ENCODE results near the gene TMIE. TPM values are rescaled to one million over a fixed set of nuclear protein-coding genes. Genes with fewer than 3 reads are reported as not detected.

TMIE gene
- total RNA-seq, 2 donors from 2014 or later, result 0.13 TPM; not detected in 1

- intact Hi-C loops (cut with DNase I), result no loop called here
- Histone ChIP-seq H3K9me3 (no peaks in the 10 kb centered on the region), H3K27me3 (no peaks in the 10 kb centered on the region), H3K4me3 (no peak overlapping the region), H3K4me1 (no peaks in the 10 kb centered on the region), H3K9ac (ENCODE audit: low read depth in 2 of 2, low read length in 2 of 2) (no peak overlapping the region), H3K36me3 (no peaks in the 10 kb centered on the region), H3K27ac (no peak overlapping the region)
- no peak for DNase-seq
- no peak for TF ChIP-seq CTCF (IDR thresholded peaks at IDR 0.05)
Measured at GRCh38 chr3:46712191-46713049, 11.2 kb downstream of the TMIE start.

- H3K36me3 ChIP-seq, result no peaks in the 10 kb centered on the region
- no peak overlapping the region for H3K4me3 ChIP-seq
- no peak overlapping the region for H3K9ac ChIP-seq (ENCODE audit: low read depth in 2 of 2, low read length in 2 of 2)
- intact Hi-C loops (cut with DNase I), result no loop called here
- no peaks in the 10 kb centered on the region for H3K9me3 ChIP-seq
- no peak overlapping the region for H3K27ac ChIP-seq
- TF ChIP-seq CTCF (IDR thresholded peaks at IDR 0.05), result no peak
- H3K4me1 ChIP-seq, result no peaks in the 10 kb centered on the region
- DNase-seq, result no peak
- peaks cover 3% of the 10 kb centered on the region for H3K27me3 ChIP-seq
Measured at GRCh38 chr3:46713050-46713897, 12.1 kb downstream of the TMIE start.

GRCh38 chr3:46713898-46714552 lies 12.8 kb downstream of the TMIE start:
- H3K4me1 ChIP-seq, result no peaks in the 10 kb centered on the region
- no peak overlapping the region for H3K9ac ChIP-seq (ENCODE audit: low read depth in 2 of 2, low read length in 2 of 2)
- H3K36me3 ChIP-seq, result no peaks in the 10 kb centered on the region
- H3K4me3 ChIP-seq, result no peak overlapping the region
- H3K9me3 ChIP-seq, result no peaks in the 10 kb centered on the region
- no peak for DNase-seq
- peaks cover 3% of the 10 kb centered on the region for H3K27me3 ChIP-seq
- no peak for TF ChIP-seq CTCF (IDR thresholded peaks at IDR 0.05)
- no peak overlapping the region for H3K27ac ChIP-seq
- intact Hi-C loops (cut with DNase I), result no loop called here

GRCh38 chr3:46714728-46715506 lies 13.7 kb downstream of the TMIE start:
- Histone ChIP-seq H3K9ac (ENCODE audit: low read depth in 2 of 2, low read length in 2 of 2) (no peak overlapping the region), H3K9me3 (no peaks in the 10 kb centered on the region), H3K27ac (no peak overlapping the region), H3K4me1 (no peaks in the 10 kb centered on the region), H3K27me3 (peaks cover 3% of the 10 kb centered on the region), H3K4me3 (no peak overlapping the region), H3K36me3 (no peaks in the 10 kb centered on the region)
- no peak for TF ChIP-seq CTCF (IDR thresholded peaks at IDR 0.05)
- intact Hi-C loops (cut with DNase I), result no loop called here
- DNase-seq, result no peak
